NCI-H128 (cell line): ENCODE results near the gene ADAMTS17.

ENCODE experiments used
- DNase-seq: peaks from one replicate; lab custom pipeline; 2025; ENCODE audit not compliant: unreplicated experiment; lab: John Stamatoyannopoulos, UW

Gene ADAMTS17

DNA sequence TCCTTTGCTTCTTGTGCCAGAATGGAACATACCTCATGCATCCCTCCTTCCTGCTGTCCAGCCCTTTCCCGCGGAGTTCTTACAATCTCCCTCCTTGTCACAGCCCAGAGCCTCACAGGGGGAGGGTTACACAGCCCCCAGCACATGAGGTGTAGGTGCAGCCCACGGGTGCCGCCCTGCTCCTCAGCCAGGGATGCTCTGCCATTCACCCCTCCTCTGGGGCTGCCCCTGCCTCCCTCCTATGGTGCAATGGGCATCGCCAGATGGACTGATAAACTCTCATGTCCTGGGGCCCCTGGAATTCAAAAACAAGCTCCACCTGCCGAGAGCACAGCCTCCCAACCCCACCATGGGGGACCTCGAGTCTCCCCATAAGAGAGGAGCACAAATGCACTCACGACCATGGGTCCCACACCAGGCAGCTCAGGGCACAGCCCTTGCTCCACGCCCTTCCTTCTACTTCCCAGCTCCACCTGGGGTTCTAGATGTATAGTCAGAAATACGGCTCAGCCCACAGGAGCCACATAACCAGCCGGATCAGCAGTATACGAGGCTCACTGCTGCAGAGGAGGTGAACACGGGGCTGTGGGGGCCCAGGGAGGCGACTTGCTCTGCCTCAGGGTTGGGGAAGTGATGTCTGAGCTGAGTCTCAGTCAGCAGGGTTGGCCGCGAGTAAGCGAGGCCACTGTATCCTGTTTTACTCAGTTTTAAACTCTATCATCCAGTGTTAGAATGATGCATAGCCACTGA lies 338.8 kb downstream of the ADAMTS17 start:
- DNase-seq: no peak

DNA sequence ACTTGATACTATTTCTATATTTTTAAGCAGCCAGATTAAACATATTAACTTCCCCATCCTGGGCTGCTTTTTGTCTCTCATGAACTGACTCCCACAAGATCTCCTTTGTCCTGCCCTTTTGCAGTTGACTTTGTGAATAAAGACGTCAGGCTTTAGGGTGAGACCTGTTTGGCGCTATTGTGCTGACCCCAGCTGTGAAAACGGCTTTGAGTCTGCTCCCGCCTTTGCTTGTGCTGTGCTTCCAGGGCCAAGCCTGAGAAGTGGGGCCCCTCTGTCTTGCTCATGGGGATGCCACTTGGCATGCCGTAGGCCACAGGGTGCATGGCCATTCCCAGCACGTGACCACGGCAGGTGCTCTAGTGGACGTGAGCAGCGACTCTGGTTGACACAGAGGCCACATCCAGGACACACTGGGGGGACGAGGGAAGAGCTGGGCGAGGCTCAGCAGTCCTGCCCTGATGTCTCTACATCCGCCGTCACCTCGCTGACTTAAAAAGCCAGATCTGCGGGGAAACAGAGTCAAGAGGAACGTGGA lies 339.6 kb downstream of the ADAMTS17 start:
- no peak for DNase-seq

DNA sequence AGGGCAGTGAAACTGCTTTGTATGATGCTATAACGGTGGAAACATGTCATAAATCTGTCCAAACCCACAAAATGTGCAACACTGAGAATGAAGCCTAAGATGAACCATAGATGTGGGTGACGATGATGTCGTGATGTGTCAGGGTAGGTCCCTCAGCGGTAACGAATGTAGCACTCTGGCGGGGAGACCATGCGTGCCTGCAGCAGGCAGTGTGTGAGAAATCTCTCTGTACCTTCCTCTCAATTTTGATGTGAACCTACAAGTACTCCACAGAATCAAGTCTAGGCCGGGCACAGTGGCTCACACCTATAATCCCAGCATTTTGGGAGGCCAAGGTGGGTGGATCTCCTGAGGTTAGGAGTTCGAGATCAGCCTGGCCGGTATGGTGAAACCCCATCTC lies 340.4 kb downstream of the ADAMTS17 start:
- DNase-seq: no peak

DNA sequence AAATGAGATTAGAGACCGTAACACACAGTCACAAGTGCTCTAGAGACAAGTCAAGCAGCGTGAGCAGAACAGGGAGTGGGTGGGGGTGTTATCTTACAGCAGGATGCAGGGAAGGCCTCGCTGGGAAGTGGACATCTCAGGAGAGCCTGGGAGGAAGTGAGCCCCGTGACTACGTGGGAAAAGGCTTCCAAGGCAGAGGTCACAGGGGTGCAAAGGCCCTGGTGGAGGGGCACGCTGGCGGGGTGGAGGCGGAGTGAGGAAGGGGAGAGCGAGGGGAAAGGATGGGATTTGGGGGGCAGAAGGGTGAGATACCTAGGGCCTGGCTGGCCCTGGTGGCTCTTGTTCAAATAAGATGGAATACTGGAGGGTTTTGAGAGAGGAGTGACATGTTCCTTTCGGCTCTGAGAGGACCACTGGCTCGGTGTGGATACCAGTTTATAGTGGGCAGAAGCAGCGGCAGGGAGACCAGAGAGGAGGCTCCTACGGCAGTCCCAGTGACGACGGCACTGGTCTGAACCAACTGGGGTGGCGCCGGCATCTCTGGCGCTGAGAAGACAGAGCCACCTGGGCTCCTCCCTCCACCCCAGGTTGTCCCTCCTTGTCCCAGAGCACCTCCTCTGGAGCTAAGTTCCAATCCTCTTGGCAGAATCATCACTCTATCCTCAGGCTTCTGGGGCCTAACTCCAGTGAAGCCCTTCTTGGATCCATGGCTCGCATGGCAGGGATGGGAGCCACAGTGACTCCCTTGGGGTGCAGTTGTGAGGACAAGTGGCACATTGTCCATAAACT lies 342.3 kb downstream of the ADAMTS17 start:
- DNase-seq: no peak

DNA sequence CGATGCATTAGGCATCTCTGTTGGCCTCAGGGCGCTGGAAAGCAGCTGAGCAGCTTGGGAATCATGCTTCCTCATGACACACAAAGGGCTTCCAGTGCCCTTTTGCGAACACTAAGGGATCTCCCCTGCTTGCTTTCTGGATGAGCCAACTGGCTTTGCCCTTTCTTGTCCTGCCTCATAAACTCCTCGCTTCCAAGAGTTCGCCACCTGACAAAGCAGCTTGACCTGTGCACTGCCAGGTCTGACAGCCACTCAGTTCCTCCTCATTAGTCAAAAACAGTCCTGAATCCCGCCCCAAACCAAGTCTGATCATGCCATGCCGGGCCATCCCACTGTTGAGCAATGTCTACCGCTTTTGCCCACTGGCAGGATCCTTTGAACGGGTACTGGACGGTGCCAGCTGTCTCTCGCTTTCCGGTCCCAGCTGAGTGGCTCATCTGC lies 343.1 kb downstream of the ADAMTS17 start:
- no peak for DNase-seq

DNA sequence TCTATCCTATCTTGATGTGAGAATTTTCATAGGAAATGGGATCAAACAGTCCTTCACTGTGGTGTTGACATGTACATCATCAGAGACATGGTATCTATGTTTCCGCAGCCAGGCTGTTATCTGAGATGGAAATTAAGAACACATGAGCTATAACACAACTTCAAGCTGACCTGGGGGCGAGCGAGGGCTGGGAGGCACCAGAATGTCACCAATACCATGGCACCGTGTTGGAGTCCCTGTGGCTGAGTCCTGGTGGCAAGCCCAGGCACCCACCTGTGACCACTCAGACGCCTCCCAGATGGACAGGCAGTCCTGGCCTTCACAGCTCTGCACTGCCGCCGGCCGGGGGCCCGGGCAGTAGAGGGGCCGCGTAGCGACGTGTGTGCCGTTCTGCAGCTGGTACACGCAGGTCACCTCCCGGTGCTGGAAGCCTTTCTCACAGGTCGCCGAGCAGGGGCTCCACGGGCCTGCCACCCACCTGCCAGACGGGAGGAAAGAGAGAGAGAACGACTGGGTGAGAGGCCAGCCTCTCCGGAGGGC lies 344.6 kb downstream of the ADAMTS17 start:
- DNase-seq: no peak

DNA sequence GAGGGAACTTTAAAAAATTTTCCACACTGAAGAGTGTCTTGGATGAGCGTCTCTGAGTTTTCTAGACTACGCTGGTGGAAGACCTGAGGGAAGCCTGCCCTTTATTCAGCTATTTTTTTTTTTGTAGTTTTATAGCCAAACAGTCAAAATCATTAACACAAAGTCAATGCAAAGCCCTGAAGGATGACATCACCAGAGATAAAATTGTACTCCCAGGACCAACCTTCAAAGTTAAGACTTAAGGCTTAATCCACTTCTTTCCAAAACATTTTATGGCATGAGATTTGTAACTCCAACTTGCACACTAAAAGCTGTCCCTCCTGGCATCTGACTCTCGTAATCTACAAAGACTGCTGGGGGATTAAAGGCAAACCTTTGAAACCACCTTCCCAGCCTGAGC lies 345.1 kb downstream of the ADAMTS17 start:
- DNase-seq: no peak

GRCh38 chr15:99995543-99995942 lies 346.2 kb downstream of the ADAMTS17 start:
- DNase-seq: no peak

DNA sequence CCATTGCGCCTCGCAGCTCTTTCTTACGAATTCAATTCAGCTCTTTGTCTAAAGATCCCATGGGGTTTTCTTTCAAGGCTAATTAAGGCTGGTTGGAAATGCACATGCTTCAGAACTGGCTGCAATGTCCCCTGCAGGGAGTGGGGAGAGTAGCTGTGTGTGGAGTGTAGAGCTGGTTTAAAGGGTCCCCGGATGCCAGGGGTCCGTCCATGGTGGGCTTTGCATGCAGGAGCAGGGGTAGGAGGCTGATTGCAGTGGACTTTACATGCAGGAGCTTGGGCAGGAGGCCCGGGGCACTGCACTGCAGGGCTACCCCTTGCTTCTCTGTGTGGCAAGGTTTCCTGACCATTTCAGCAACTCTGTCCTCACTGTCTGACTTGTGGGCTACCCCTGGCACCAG lies 346.9 kb downstream of the ADAMTS17 start:
- no peak for DNase-seq

DNA sequence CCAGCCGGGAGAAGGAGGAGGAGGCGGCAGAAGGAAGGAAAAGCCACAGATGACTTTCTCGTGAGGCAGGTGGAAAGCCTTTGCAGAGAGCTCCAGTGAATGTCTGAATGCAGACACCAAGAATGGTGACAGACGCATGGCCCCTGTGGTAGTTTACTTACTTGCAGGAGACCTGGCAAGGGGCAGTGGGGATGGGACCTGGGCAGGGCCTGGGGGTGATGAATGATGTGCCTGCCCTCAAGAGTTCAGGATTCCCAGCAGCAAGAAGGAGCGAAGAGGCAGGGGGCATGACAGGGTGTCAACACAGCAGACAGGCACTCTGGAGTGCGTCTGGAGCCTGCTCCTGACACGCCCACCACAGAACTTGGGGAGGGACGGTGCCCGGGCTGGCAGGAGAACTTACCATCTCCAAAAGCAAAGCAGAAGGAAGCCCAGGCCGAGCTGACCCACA lies 348.1 kb downstream of the ADAMTS17 start:
- DNase-seq: no peak

- no peak for DNase-seq
Measured at GRCh38 chr15:99993262-99993661, 348.5 kb downstream of the ADAMTS17 start.

DNA sequence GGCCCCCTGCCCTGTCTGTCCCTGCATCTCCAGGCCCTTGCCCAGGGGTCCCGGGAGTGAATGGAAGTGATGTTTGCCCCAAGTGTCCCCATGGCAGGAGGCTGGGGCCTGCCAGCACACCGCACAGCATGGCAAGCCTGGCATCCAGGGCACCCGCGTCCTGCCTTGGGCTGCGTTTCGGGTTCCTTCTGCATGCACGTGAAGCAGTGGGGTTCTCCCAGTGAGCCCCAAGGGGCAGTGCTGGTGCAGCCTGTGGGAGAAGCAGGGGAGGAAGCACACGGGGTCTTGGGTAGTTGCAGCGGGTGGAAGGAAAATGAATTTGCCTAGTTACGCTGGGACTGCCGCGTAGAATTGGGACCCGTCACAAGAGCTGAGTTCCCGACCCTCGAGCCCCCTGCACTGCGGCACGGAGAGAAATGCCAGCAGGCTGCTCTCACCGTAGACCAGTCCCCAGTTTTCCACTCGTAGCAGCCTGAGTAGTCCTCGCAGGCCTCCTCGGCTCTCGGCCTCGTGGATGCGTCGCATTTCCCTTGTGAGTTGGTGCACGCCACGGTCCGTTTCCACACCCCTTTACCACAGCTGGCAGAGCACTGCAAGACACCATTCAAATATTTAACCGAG lies 349.1 kb downstream of the ADAMTS17 start:
- no peak for DNase-seq

GRCh38 chr15:99989095-99989494 lies 352.7 kb downstream of the ADAMTS17 start:
- DNase-seq: no peak

DNA sequence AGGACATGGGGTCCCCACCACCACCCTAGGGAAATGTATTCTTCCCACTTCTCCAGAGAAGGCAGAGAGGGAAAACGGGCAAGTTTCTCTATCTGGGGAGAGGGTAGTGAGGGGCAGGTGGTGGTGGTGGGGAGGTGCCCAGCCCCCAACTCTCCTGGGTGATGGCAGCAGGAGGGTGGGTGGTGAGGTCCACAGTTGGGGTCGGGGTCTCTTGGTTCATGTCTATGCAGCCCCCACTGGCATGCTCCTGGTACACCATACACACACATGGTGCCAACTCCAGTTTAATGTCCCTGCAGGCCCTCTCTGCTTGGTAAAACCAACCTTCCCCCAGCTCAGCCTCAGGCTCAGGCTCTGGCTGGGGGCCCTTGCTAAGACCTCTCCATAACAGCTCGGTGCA lies 354.1 kb downstream of the ADAMTS17 start:
- DNase-seq: no peak

DNA sequence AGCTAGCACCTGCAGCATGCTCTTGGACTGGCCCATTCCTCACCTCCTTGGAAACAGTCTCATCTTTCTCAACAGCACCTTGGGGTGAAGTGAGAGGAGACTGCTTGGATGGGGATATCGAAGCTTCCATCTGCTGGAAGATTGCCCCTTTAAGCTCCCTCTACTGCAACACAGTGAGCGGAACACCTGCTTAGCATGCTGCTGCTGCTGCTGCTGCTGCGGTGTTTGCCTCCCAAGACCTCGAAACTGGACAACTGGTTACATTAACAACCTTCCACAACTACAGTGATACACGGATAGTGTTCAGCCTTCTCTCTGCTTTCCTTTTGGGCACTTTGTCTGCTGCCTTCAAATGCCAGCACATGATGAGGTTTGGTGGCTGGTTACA lies 354.7 kb downstream of the ADAMTS17 start:
- no peak for DNase-seq

DNA sequence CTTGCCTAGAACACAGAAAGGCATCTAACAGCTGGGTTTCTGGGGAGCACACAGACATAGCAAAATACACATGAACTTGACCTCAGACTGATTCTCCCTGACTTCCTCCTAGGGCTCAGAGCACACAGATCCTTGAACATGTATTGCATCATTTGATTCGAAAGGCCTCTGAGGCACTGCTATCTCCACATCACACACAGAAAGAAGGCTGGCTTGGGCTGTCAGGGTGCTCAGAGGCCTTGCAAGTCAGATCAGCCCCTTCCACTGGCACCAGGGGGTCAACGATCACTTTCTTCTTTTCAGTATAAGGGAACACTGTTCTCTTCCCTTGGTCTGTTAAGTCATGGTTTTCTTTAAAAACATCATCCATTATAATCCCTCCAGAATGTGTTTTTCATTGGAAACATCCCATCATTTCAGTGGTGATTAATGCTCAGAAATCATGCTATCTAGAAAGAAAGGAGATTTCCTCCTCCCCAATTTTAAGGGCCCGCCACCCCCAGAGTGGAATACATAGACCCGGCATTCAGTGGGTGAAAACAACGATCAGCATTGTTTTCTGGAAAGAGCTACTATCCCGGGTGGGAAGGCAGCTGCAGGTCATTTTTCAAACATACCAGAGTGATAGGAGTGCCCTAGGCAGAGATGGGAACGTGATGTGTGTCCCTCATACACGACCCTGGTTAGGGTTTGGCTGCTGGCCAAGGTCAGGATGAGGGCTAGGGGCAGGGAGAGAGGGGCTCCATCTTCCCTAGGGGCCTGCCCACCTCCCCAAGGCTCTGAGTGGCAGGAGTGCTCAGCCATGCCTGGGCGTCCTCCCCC lies 355.3 kb downstream of the ADAMTS17 start:
- DNase-seq: no peak

- no peak for DNase-seq
Measured at GRCh38 chr15:99985878-99986277, 355.9 kb downstream of the ADAMTS17 start.

GRCh38 chr15:99984491-99985243 lies 357.1 kb downstream of the ADAMTS17 start:
- no peak for DNase-seq

GRCh38 chr15:99983886-99984286 lies 357.9 kb downstream of the ADAMTS17 start:
- no peak for DNase-seq
